ENCODE data around the gene GMDS.

GMDS gene

DNA sequence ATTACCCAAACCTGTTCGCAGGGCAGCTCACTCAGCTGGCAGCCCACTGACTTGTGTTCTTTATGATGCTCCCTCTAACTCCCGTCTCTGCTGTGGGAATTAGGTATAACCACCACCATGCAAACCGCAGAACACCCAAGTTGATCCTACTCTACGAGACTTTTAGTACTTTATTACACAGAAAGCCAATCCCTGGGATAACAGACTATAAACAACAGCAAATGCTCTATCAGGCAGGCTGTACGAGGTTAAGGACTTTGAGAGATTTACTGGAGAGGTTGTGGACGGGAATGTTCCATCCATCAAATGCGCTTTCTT, 394.6 kb downstream of the GMDS start:
- Histone ChIP-seq H3K4me2 (no peak overlapping the region), H3K27ac (no peak overlapping the region), H3K9ac (no peak overlapping the region), H3K4me3 (IDR thresholded peaks at IDR 0.05; ENCODE audit: insufficient read depth, low read depth, low read length) (no peak overlapping the region), H3K4me1 (ENCODE audit: low read depth, poor library complexity, severe bottlenecking) (peaks cover 8% of the 10 kb centered on the region), H2AFZ (ENCODE audit: low read depth) (no peak overlapping the region), H3K36me3 (ENCODE audit: insufficient read depth) (no peaks in the 10 kb centered on the region), H4K20me1 (ENCODE audit: insufficient read depth) (no peaks in the 10 kb centered on the region), H3K27me3 (ENCODE audit: insufficient read depth, low read depth) (no peaks in the 10 kb centered on the region), H3K79me2 (ENCODE audit: insufficient read depth, low read depth) (no peaks in the 10 kb centered on the region)
- TF ChIP-seq, protein P1, sequence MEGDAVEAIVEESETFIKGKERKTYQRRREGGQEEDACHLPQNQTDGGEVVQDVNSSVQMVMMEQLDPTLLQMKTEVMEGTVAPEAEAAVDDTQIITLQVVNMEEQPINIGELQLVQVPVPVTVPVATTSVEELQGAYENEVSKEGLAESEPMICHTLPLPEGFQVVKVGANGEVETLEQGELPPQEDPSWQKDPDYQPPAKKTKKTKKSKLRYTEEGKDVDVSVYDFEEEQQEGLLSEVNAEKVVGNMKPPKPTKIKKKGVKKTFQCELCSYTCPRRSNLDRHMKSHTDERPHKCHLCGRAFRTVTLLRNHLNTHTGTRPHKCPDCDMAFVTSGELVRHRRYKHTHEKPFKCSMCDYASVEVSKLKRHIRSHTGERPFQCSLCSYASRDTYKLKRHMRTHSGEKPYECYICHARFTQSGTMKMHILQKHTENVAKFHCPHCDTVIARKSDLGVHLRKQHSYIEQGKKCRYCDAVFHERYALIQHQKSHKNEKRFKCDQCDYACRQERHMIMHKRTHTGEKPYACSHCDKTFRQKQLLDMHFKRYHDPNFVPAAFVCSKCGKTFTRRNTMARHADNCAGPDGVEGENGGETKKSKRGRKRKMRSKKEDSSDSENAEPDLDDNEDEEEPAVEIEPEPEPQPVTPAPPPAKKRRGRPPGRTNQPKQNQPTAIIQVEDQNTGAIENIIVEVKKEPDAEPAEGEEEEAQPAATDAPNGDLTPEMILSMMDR (conservative IDR thresholded peaks at IDR 0.05; ENCODE audit: low read depth, low read length): no peak

DNA sequence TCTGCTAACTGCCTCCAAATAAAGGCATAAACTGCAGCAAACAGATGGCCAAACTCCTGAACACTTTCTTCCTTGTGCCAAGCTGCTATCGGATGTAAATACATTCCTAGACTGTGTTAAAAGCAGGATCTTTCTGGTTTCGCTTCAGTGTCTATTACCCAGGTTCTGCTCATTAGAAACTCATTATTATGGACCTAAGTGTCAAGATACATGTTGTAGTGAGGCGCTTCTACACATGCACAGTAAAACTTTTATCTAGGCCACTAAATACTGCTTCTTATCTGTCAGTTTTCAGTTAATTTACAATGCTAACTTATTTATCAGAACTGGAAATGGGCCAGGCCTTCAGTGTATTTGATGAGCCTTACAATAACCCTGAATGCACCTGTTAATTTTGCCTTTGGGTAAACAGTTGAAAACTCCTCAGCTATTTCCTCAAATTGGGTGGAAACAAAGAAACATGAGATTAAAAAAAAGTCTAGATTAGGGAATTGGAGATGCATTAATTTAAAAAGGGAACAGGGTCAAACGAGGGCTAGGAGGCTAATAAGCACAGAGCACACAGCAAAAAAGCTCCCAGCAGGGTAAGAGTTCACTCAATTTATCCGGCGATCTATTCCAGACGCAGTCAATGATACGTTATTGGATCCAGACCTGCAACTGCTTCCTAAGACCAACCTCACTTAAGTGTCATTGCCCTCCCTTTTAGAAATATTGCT, 395.1 kb downstream of the GMDS start:
- Histone ChIP-seq H3K36me3 (ENCODE audit: insufficient read depth) (no peaks in the 10 kb centered on the region), H3K4me1 (ENCODE audit: low read depth, poor library complexity, severe bottlenecking) (peaks cover 3% of the 10 kb centered on the region), H3K79me2 (ENCODE audit: insufficient read depth, low read depth) (no peaks in the 10 kb centered on the region), H3K9ac (no peak overlapping the region), H4K20me1 (ENCODE audit: insufficient read depth) (no peaks in the 10 kb centered on the region), H2AFZ (ENCODE audit: low read depth) (no peak overlapping the region), H3K27me3 (ENCODE audit: insufficient read depth, low read depth) (no peaks in the 10 kb centered on the region), H3K4me3 (IDR thresholded peaks at IDR 0.05; ENCODE audit: insufficient read depth, low read depth, low read length) (no peak overlapping the region), H3K27ac (no peak overlapping the region), H3K4me2 (no peak overlapping the region)
- TF ChIP-seq, protein P1 (conservative IDR thresholded peaks at IDR 0.05; ENCODE audit: low read depth, low read length): no peak

DNA sequence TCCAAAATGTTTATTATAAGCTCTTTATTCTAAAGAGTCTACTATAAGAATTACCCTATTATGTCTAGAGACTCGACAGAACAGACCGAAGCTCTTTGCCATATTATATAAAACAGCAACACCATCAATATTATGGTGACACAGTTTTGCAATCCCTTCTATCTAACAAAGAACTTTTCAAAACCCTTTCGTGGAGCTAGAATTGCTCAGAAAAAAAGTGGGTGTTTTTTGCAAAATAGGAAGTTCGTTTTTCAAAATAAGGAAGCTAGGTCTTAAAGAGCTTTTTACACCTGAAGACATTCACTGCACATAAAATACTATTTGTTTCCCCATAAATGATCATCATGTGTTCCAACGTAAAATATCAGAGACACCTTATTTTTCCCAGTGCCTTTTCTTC, 395.7 kb downstream of the GMDS start:
- H3K9ac ChIP-seq: no peak overlapping the region
- H3K36me3 ChIP-seq (ENCODE audit: insufficient read depth): no peaks in the 10 kb centered on the region
- TF ChIP-seq, protein P1 (conservative IDR thresholded peaks at IDR 0.05; ENCODE audit: low read depth, low read length): no peak
- no peaks in the 10 kb centered on the region for H3K79me2 ChIP-seq (ENCODE audit: insufficient read depth, low read depth)
- H3K4me1 ChIP-seq (ENCODE audit: low read depth, poor library complexity, severe bottlenecking): no peaks in the 10 kb centered on the region
- no peaks in the 10 kb centered on the region for H4K20me1 ChIP-seq (ENCODE audit: insufficient read depth)
- no peak overlapping the region for H2AFZ ChIP-seq (ENCODE audit: low read depth)
- no peak overlapping the region for H3K27ac ChIP-seq
- H3K4me2 ChIP-seq: no peak overlapping the region
- H3K27me3 ChIP-seq (ENCODE audit: insufficient read depth, low read depth): no peaks in the 10 kb centered on the region
- H3K4me3 ChIP-seq (IDR thresholded peaks at IDR 0.05; ENCODE audit: insufficient read depth, low read depth, low read length): no peak overlapping the region

DNA sequence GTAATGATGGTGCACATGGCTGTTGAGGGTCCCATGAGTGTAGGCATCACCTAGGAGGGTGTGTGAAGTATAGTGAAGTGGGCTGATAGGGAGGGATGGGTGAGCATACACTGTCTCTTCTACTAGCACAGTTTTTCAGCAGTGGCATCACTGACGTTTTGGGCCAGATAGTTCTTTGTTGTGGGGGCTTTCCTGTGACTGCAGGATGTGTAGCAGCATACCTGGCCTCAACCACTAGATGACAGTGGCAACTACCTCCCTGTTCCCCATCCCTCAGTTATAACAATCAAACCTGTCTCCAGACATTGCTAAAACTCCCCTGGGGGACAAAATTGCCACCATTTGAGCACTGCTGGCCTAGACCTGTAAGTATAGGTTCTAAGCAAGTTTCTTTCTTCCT, 396.7 kb downstream of the GMDS start:
- Histone ChIP-seq H4K20me1 (ENCODE audit: insufficient read depth) (no peaks in the 10 kb centered on the region), H3K4me3 (IDR thresholded peaks at IDR 0.05; ENCODE audit: insufficient read depth, low read depth, low read length) (no peak overlapping the region), H3K36me3 (ENCODE audit: insufficient read depth) (no peaks in the 10 kb centered on the region), H3K9ac (no peak overlapping the region), H2AFZ (ENCODE audit: low read depth) (no peak overlapping the region), H3K4me2 (no peak overlapping the region), H3K4me1 (ENCODE audit: low read depth, poor library complexity, severe bottlenecking) (no peaks in the 10 kb centered on the region), H3K27ac (no peak overlapping the region), H3K27me3 (ENCODE audit: insufficient read depth, low read depth) (no peaks in the 10 kb centered on the region), H3K79me2 (ENCODE audit: insufficient read depth, low read depth) (no peaks in the 10 kb centered on the region)
- TF ChIP-seq, protein P1 (conservative IDR thresholded peaks at IDR 0.05; ENCODE audit: low read depth, low read length): no peak

Measured in KMS-11 (cell line).